Mesenteric fat pad (tissue), 1 donor: Measurements from ENCODE around the gene LBH. TPM values are rescaled to one million over a fixed set of nuclear protein-coding genes. Genes with fewer than 3 reads are reported as not detected.

Source experiments
- DNase-seq: peaks from one replicate; pipeline ENCODE4 v3.0.0-alpha.2; 2020; ENCODE audit warnings: low spot score
- total RNA-seq: library from RNA; stranded (reverse); fragmentation: NEBNext Ultra II Directional; extraction: Animal tissue kit (Norgen Biotek cat#: 25700); gene quantifications from one replicate; pipeline ENCODE4 v1.2.1, GENCODE V29; 2021
- donor health status: DM: yes; HTN: yes; CAD: no.

The LBH gene
- total RNA-seq, 1 donor from 2014 or later: 34.9 TPM

DNA sequence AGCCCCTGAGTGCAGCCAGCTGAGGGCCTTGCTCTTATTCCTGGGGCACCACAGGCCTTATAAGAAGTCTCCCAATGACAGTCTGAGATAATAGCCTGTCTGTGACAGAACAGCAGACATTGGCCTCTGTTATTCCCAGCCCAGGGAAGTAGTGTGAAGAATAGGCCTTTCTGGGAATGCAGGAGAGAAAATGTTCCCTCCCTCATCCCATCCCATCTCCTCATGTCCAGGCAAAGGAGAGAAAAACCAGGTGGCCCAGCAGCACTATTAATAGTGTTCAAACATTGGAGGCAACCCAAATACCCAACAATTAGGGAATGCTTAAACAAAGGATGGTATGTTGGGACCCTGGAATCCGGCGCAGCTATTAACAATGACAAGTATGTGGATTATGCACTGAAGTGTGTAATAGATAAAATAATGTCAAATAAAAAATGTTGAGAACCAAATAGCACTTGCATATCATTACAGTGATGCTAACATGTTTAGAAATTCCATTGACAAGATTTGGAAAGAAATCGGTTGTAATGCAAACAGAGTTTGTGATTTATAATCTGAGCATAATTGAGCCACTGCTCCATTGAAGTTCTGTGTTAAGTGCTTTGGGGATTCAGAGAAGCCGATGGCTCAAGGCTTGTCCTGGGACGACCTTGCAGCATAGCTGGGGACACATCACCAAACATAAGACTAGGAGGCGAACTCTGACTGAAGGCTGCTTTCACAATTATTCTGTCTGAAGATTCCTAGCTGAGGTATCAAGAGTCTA is 69.3 kb downstream of the LBH start:
- no peak for DNase-seq

DNA sequence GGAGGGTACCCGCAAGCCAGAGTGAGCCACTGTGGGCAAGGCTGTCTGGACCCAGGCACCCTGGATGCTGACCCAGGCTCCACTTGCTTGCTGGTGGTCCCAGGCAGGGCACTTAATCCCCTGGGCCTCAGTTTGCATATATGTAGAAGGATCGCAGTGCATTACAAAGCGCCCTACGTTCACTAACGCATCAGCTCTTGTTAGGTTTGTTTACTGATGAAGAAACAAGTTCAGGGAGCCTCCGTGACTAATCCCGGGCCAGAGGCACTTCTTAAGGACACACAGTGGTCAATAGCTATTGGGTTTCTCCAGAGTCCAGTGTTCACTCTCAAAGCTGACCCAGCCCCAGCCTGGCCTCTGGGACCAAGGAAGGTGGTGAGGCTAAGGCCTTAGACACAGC is 70.2 kb downstream of the LBH start:
- no peak for DNase-seq

DNA sequence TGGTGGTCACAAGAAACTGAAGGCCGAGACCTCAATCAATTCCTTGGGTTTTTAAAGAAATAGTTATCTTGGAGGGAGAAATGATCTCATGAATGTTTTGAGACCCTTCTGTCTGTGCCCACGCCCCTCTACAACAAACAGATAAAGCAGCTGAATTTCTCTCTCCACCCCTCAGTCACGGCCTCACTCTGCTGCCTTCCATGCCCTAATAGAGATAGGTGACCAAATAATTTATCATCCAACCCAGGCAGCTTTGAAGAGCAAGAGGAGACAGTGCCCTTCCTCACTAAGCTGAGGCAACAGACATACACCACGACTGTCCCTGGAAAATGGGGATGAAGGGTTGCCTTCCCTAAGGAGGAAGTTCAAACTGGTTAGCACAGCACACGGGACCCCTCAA is 71.2 kb downstream of the LBH start:
- no peak for DNase-seq

DNA sequence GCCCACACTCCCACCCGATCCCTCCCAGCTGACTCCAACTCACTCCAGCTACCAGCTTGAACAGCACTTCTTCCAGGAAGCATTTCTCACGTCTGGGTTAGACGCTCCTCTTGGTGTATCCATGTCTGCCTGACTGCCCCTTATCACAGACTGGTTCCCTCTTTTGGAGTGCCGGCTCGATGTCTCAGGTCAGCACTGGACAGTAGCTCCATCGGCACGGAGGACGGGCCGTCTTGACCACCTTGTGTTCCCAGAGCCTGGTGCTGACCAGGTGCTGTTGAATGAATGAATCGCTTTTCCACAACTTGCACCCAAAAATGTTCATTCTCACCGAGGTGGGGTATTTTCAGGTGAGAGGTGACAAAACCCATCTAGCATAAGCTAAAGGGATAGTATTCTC is 71.8 kb downstream of the LBH start:
- DNase-seq: no peak

DNA sequence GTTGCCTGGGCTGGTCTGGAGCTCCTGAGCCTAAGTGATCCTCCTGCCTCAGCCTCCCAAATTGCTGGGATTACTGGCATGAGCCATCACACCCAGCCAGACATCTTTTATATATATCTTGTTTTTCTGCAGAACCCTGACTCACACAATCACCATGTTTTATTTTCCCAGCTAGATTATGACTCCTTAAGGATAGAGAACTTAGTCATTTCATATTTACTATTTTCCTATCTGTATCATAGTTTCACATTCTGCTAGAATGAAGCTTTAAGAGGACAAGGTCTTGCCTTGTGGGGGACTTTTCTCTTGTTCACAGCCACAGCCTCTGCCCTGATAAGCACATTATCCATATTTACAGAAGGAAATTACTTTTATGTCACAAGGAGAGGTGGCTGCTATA is 73.9 kb downstream of the LBH start:
- DNase-seq: no peak

DNA sequence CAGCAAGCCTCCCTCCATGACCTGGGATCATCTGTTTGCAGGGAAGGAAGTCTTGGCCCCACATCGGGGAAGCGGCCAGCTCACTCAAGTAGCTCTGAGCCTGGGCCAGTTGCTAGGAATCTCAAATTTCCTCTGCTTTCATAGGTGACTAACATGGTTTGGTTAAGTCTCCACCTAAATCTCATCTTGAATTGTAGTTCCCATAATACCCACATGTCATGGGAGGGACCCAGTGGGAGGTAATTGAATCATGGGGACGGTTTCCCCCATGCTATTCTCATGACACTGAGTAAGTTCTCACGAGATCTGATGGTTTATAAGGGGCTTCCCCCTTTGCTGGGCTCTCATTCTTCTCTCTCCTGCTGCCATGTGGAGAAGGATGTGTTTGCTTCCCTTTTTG is 75.2 kb downstream of the LBH start:
- no peak for DNase-seq

DNA sequence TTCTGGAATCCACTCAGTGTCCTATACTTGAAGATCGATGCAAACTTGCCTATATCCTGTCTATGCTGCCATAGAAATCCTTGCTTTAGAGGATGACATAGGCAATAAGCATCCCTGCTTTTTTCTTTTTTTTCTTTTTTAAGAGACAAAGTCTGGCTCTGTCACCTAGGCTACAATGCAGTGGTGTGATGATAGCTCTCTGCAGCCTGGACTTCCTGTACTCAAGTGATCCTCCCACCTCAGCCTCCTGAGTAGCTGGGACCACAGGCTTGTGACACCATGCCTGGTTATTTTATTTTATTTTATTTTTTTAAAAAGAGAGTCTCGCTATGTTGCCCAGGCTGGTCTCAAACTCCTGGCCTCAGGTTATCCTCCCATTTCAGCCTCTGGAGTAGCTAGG is 76.9 kb downstream of the LBH start:
- DNase-seq: no peak

Other genes with a start within 250 kb of the LBH start
- gene YPEL5, start 84.5 kb upstream of the LBH start, total RNA-seq: 124 TPM
- gene LCLAT1, start 215.7 kb downstream of the LBH start, total RNA-seq: 10.9 TPM